ENCODE measurements around the gene BCL6.

BCL6 gene

DNA sequence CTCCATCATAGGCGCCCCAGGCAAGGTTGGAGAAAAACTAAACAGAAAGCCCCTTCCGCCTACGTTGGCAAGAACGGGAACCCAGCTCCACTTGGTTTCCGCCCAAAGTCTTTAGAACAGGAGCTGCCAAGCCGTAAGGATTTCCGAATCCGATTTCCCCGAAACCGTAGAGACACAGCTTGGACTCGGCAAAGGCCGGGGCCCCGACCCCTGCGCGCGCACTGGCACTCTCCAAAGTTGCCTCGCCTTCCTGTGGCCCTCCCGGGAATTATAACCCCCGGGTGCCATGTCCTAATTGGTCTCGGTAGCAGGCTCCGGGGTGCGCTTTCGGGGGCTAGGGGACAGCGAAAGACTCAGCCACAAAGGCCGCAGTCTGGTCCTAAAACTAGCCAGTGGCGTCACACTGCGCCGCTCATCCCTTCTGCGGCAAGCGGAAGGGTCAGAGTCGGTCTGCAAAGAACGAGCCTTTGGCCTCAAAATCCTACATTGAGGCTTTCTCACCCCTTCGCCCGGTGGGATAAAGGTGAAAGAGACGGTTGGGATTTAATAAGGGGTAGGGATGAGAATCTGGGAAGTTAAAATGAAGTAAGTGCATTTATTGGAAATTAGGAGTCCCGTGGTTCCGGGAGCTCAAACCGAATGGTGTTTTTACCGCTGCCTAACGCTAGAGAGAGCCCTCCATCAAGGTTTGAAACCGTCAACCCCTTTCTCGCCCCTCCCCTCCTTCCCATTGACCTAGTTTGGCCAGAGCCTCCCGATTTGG is 6.8 kb downstream of the BCL6 start:
- FAIRE-seq, result peak; percentile 23

DNA sequence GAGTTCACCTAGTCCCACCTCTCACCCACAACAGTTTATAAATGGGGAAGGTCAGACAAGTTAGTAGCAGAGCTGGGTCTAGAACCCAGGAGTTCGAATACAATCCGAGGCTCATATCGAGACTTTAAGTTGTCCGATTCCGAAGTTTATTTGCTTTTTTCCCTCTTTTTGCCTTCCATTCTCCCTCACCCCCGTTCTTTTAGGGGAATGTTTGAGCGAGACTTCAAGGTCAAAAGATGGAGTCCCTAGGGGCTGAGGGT is 7.3 kb downstream of the BCL6 start:
- FAIRE-seq, result no peak

GRCh38 chr3:187737368-187738070 is 7.7 kb downstream of the BCL6 start:
- FAIRE-seq, result no peak

- no peak for FAIRE-seq
These were observed 8.3 kb downstream of the BCL6 start for GRCh38 chr3:187737006-187737367.

DNA sequence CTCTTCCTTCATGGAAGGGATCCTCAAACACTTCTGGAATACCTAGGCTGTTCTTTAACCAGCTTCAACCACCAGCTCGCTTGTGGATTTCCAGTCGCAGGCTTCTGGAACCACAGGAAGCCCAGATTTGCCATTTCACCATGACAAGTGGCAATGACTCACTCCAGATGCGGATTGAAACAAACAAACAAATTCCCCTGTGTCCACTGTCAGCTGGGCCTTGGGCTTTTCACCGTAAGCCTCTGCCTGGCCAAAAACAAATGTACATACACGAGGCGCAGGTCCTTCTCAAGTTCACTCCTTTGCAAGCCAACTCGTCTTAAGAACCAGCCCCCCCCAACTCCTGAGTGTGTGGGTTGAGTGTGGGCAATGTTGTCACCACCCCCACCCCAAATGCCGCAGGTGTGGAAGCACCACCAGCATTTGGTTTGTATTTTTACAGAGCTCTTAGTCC is 8.8 kb downstream of the BCL6 start:
- no peak for FAIRE-seq

DNA sequence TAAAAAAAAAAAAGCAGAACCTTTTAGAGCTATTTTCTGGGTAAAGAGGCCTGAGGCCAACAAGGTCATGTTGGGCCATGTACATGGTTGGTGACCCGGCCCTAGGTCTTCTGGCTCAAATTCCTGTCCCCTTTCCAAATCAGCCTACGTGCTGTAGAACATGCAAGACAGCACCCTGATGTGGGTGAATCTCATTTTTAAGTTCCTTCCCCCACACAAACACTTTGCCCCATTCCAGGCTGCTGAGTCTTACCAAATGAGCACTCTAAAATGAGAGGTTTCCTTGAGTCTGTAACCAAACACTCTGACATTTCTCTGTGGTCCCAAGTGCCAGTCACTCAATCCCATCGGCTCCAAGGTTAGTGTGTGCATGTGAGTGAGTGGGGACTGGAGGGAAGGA is 9.4 kb downstream of the BCL6 start:
- FAIRE-seq, result no peak

DNA sequence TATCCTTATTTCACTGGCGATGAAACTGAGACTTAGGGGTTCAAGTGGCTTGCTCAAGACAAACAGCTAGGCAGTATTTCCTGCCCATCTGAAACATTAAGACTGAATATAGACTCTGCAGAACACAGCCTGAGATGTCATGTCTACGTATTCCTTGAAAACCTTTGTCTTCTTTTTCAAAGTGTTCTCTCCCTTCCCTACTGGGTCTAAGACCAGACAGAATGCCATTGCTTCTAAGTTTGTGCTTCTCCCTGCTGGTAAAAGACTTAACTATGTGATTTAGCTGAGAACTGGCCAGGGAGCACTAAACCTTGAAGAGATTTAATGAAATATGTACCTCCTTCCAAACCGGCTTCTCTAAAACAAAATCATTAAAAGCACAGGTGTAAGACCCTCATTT is 9.9 kb downstream of the BCL6 start:
- FAIRE-seq, result no peak

GRCh38 chr3:187734841-187735240 is 10.4 kb downstream of the BCL6 start:
- no peak for FAIRE-seq

DNA sequence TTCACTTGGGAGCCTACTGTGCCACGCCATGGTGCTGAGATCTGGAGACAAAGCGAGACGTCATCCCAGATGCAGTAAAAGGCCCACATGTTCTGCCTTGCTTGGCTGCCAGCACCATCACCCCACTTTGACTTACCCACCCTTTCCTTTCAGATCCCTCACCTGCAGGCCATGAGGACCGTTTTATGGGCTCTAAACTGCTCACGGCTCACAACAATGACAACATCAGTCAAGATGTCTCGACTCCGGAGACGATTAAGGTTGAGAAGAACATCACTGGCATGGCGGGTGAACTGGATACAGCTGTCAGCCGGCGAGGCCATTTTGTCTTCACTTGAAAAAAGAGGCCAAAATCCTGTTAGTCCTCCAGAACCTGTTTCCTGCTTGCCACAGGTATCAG is 11.9 kb downstream of the BCL6 start:
- no peak for FAIRE-seq

GRCh38 chr3:187729598-187729997 is 15.7 kb downstream of the BCL6 start:
- no peak for FAIRE-seq

DNA sequence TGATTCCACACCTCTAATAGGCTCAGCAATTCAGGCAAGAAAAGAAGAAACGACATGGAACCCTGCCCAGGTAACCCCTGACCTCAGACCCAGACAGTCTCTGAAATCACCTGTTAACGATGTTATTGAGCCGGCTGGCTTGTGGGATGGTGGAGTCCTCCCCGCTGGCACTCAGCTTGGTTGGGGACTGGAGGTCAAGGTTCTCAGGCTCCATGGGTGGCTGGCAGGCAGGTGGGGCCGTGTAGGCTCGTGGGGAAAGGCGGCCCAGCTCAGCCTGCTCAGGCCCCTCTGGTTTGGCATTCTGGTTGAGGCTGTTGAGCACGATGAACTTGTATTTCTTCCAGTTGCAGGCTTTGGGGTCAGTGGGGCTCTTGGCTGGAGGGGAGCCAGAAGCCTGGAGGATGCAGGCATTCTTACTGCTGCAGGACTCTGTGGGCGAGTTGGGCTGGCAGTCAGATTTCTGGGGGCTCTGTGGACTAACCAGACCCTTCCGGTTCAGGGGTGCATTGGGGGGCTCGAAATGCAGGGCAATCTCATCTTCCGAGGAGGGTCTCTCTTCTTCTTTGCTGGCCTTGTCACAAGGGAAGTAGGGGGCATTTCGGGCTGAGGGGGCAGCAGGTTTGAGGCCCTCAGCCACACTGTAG is 16.2 kb downstream of the BCL6 start:
- FAIRE-seq, result no peak

- no peak for FAIRE-seq
These were observed 17.0 kb downstream of the BCL6 start for GRCh38 chr3:187728248-187728647.

DNA sequence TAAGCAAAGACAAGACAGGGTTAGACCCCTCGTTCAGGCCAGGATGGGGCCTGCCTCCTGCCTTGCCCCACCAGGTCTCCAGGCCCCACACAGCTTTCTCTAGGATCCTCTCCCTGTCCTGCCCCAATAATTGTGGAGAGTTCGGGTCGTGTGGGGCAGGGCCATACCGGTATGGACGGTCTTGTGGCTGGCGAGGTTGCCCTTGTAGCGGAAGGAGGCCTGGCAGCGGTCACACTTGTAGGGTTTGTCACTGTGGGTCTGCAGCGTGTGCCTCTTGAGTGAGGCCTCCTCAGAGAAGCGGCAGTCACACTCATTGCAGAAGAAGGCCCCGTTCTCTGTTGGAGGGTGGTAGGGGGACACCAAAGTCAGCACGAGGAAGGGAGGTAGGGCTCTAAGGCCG is 18.7 kb downstream of the BCL6 start:
- FAIRE-seq, result no peak

GRCh38 chr3:187725653-187726370 is 19.5 kb downstream of the BCL6 start:
- FAIRE-seq, result no peak

DNA sequence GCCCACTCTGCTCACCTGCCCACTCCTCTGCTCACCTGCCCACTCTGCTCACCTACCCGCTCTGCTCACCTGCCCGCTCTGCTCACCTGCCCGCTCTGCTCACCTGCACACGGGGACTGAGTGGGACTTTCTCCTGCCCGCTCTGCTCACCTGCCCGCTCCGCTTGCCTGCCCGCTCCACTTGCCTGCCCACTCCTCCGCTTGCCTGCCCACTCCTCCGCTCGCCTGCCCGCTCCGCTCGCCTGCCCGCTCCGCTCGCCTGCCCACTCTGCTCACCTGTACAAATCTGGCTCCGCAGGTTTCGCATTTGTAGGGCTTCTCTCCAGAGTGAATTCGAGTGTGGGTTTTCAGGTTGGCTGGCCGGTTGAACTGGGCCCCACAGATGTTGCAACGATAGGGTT is 20.0 kb downstream of the BCL6 start:
- no peak for FAIRE-seq

DNA sequence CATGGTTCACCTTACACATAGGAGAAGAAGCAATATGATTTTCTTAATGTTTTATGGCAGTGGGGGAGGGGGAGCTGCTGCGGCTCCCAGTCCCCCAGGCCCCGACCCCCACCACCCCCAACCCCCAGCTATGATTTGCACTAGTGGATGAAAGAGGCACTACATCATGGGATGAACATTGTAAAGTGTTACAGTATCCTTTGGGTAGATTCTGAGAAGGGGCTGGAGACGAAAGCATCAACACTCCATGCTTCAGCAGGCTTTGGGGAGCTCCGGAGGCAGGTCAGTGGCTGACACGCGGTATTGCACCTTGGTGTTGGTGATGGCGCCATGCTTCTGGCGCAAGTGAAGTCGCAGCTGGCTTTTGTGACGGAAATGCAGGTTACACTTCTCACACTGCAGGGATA is 23.1 kb downstream of the BCL6 start:
- no peak for FAIRE-seq

DNA sequence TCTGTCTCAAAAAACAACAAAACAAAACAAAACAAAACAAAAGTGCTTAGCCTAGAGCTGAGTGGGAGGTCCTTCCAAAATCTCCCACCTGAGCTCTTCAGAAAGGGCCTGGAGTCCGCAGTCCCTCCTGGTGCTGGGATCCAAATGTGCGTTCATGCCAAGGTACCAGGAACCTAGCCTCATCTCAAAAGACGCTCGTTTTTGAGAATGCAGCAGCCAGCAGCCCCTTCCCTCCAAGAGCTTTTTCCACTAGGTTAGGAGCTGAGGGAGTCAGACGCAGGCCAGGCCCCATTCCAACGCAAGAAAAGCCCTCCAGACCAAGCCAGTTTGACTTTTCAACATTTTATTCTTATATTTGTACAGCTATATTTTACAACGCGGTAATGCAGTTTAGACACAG is 24.2 kb downstream of the BCL6 start:
- FAIRE-seq, result no peak

GRCh38 chr3:187720337-187720670 is 25.0 kb downstream of the BCL6 start:
- no peak for FAIRE-seq

- no peak for FAIRE-seq
These were observed 25.5 kb downstream of the BCL6 start for GRCh38 chr3:187719628-187720336.

- FAIRE-seq, result no peak
These were observed 26.5 kb downstream of the BCL6 start for GRCh38 chr3:187718802-187719201.

- no peak for FAIRE-seq
These were observed 27.7 kb downstream of the BCL6 start for GRCh38 chr3:187717572-187717971.

- FAIRE-seq, result peak; percentile 43
These were observed 30.8 kb downstream of the BCL6 start for GRCh38 chr3:187714404-187714979.

DNA sequence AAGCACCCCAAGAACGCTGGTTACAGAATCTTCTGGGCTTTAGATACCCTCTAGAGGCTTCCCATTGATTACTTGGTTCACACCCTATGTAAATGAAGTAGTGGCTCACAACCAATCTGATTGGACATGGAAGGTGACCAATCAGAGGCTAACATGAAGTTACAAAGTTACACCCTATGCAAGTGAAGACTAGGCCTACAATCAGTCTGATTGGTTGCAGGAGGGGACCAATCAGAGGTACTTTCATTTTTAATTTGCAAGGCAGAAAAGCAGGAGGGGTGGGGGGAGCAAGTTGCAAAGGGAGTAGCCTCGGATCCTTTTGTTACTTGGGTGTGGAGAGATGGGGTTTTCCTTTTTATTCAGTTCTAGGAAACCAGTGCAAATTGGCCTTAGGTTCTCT is 31.8 kb downstream of the BCL6 start:
- FAIRE-seq, result no peak

Data from endometrium (tissue), 2 donors.